ENCODE measurements around the gene GPR176. TPM values are rescaled to one million over a fixed set of nuclear protein-coding genes. Genes with fewer than 3 reads are reported as not detected.

The GPR176 gene
- total and polyA plus RNA-seq, 4 donors, result 13.7 to 29.7 (median 28.2) TPM

DNA sequence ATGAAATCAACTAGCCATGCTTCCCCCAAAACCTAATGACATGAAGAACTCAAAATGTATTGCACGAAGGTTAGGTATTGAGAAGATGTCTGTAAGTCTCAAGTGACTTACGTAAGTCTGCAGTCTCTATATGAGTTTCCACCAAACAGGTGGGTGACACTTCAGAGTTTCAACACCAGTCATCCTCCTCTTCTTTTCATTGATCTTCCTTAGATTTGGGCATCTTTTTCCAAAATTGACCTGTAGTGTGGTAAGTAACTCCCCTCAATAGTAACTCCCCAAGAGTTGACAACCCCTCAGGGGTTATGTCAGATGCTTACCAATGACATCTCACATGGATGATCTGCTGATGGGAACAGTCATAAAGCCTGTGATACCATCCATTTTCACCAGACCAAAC lies 46.1 kb downstream of the GPR176 start:
- WGBS (ENCODE audit: insufficient coverage), result no CpG with 5 or more reads among the region's 2 CpGs
- Histone ChIP-seq H3K9me3 (ENCODE audit: control insufficient read depth, insufficient read depth, low read length) (no peaks in the 10 kb centered on the region), H3K27ac (ENCODE audit: low read depth, low read length) (no peak overlapping the region), H3K27me3 (ENCODE audit: control insufficient read depth, insufficient read depth, low read length) (no peaks in the 10 kb centered on the region), H3K36me3 (ENCODE audit: control insufficient read depth, insufficient read depth, low read length) (no peaks in the 10 kb centered on the region), H3K4me1 (ENCODE audit: control insufficient read depth, insufficient read depth, low read length) (peaks cover 3% of the 10 kb centered on the region), H3K4me3 (ENCODE audit: low read depth, low read length) (no peak overlapping the region)
- no peak for DNase-seq (ENCODE audit: low read depth in 4 of 6, low spot score in 6 of 6)

DNA sequence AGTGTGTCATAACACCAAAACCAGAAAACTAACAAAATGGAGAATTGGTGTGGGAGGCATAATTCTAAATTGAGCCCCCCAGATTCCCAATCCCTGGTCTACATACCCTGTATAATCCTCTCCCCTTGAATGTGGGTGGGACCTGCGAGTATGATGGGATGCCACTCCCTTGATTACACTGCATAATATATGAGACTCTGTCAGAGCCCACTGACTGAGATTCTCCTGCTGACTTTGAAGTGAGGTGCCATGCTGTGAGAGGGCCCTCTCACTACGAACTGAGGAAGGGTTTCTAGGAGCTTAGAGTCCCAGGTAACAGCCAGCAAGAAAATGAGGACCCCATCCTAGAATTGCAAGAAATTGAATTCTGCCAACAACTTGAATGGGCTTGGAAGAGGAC lies 49.5 kb downstream of the GPR176 start:
- H3K4me3 ChIP-seq (ENCODE audit: low read depth, low read length), result no peak overlapping the region
- H3K4me1 ChIP-seq (ENCODE audit: control insufficient read depth, insufficient read depth, low read length), result peaks cover 3% of the 10 kb centered on the region
- no peak overlapping the region for H3K27ac ChIP-seq (ENCODE audit: low read depth, low read length)
- no peaks in the 10 kb centered on the region for H3K36me3 ChIP-seq (ENCODE audit: control insufficient read depth, insufficient read depth, low read length)
- DNase-seq (ENCODE audit: low read depth in 4 of 6, low spot score in 6 of 6), result no peak
- no peaks in the 10 kb centered on the region for H3K9me3 ChIP-seq (ENCODE audit: control insufficient read depth, insufficient read depth, low read length)
- WGBS (ENCODE audit: insufficient coverage), result 75% methylated on average over 1 of the region's 2 CpGs
- no peaks in the 10 kb centered on the region for H3K27me3 ChIP-seq (ENCODE audit: control insufficient read depth, insufficient read depth, low read length)

DNA sequence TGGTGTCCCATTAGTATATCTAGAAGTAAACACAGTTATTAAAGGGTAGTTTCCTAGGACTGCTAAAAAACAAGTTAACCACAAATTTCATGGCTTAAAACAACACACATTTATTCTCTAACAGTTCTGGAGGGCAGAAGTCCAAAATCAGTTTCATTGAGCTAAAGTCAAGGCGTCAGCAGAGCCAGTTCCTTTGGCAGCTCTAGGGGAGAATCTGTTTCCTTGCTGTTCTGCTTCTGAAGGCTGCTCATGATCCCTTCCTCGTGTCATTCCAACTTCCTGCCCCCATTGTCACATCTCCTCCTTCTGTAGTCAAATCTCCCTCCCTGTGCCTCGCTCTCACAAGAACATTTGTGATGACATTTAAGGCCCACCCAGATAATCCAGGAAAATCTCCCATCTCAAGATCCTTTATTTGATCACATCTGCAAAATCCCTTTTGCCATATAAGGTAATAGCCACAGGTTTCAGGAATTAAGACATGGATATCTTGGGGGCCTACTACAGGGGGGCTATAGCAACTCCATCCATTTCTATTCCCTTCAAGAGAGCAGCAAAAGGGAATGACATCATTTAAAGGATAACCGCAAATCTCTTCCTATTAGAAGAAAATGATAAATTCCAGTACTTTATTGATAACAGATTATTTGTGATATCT lies 50.1 kb downstream of the GPR176 start:
- peak in 1 of 6 donors; percentile 78 for DNase-seq (ENCODE audit: low read depth in 4 of 6, low spot score in 6 of 6)
- 19% methylated on average over 3 of the region's 4 CpGs for WGBS (ENCODE audit: insufficient coverage)
- H3K4me3 ChIP-seq (ENCODE audit: low read depth, low read length), result no peak overlapping the region
- peaks cover 3% of the 10 kb centered on the region for H3K4me1 ChIP-seq (ENCODE audit: control insufficient read depth, insufficient read depth, low read length)
- H3K27me3 ChIP-seq (ENCODE audit: control insufficient read depth, insufficient read depth, low read length), result no peaks in the 10 kb centered on the region
- H3K36me3 ChIP-seq (ENCODE audit: control insufficient read depth, insufficient read depth, low read length), result no peaks in the 10 kb centered on the region
- H3K27ac ChIP-seq (ENCODE audit: low read depth, low read length), result no peak overlapping the region
- H3K9me3 ChIP-seq (ENCODE audit: control insufficient read depth, insufficient read depth, low read length), result no peaks in the 10 kb centered on the region

DNA sequence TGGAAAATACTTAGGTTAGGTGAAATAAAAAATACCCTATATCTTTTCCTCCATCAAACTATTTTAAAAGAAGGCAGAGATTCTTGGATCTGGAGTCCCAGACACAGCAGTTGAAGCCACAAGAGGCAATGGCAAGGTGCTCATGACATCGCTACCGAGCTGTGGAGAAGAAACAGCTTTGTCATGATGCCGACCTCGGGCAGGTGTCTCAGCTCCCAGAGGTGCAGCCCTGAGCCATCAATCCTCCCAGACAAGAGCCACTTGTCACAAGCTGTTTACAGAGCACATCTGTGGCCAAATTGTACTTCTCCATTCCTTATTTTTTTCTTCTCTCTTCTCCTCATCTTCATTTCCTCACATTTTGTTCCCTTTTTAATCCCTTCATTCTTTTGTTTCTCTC lies 50.8 kb downstream of the GPR176 start:
- peaks cover 3% of the 10 kb centered on the region for H3K4me1 ChIP-seq (ENCODE audit: control insufficient read depth, insufficient read depth, low read length)
- H3K9me3 ChIP-seq (ENCODE audit: control insufficient read depth, insufficient read depth, low read length), result peaks cover 2% of the 10 kb centered on the region
- no peaks in the 10 kb centered on the region for H3K27me3 ChIP-seq (ENCODE audit: control insufficient read depth, insufficient read depth, low read length)
- WGBS (ENCODE audit: insufficient coverage), result 53% methylated on average over 4 of the region's 4 CpGs
- H3K4me3 ChIP-seq (ENCODE audit: low read depth, low read length), result no peak overlapping the region
- no peaks in the 10 kb centered on the region for H3K36me3 ChIP-seq (ENCODE audit: control insufficient read depth, insufficient read depth, low read length)
- DNase-seq (ENCODE audit: low read depth in 4 of 6, low spot score in 6 of 6), result no peak
- H3K27ac ChIP-seq (ENCODE audit: low read depth, low read length), result no peak overlapping the region

DNA sequence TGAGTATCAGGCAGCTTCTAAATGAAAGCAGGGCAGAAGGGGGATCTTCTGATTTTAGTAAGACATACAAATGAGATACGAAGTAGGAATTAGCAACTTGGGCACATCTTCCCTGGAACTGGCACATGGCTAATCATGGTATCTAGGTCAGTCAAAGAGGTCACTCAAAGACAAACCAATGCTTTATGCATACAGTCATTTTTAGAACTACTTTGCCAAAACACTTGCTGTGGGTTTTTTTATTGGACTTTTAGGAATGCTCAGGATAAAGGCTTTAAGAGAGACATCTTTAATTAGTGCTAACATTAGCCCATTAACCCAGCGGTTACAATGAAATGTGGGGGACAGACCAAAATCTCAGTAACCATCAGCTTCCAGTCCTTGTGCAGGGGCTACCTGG lies 51.7 kb downstream of the GPR176 start:
- WGBS (ENCODE audit: insufficient coverage), result 93% methylated on average over 2 of the region's 2 CpGs
- no peak overlapping the region for H3K27ac ChIP-seq (ENCODE audit: low read depth, low read length)
- DNase-seq (ENCODE audit: low read depth in 4 of 6, low spot score in 6 of 6), result no peak

DNA sequence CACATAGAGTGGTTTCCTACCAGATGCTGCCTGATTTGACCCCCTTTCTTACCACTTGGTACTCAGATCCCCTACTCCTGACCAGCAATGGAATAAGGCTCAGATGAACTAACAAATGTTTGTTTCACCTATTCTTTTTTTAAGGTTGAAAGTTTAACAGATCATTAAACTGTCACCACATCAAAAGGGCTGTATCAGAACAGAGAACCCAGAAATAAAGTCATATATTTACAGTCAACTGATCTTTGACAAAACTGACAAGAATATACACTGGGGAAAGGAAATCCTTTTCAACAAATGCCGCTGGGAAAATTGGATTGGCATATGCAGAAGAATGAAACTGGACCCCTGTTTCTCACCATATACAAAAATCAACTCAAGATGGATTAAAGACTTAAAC lies 56.0 kb downstream of the GPR176 start:
- Histone ChIP-seq H3K27me3 (ENCODE audit: control insufficient read depth, insufficient read depth, low read length) (no peaks in the 10 kb centered on the region), H3K4me1 (ENCODE audit: control insufficient read depth, insufficient read depth, low read length) (no peaks in the 10 kb centered on the region), H3K27ac (ENCODE audit: low read depth, low read length) (no peak overlapping the region), H3K36me3 (ENCODE audit: control insufficient read depth, insufficient read depth, low read length) (no peaks in the 10 kb centered on the region), H3K4me3 (ENCODE audit: low read depth, low read length) (no peak overlapping the region), H3K9me3 (ENCODE audit: control insufficient read depth, insufficient read depth, low read length) (peaks cover 2% of the 10 kb centered on the region)
- WGBS (ENCODE audit: insufficient coverage), result no CpG with 5 or more reads among the region's 1 CpG
- DNase-seq (ENCODE audit: low read depth in 4 of 6, low spot score in 6 of 6), result no peak

More for the DNA sequence above, 51.7 kb downstream of the GPR176 start:
- H3K36me3 ChIP-seq (ENCODE audit: control insufficient read depth, insufficient read depth, low read length), result no peaks in the 10 kb centered on the region
- H3K9me3 ChIP-seq (ENCODE audit: control insufficient read depth, insufficient read depth, low read length), result peaks cover 2% of the 10 kb centered on the region
- H3K27me3 ChIP-seq (ENCODE audit: control insufficient read depth, insufficient read depth, low read length), result no peaks in the 10 kb centered on the region
- H3K4me1 ChIP-seq (ENCODE audit: control insufficient read depth, insufficient read depth, low read length), result peaks cover 3% of the 10 kb centered on the region
- H3K4me3 ChIP-seq (ENCODE audit: low read depth, low read length), result no peak overlapping the region

DNA sequence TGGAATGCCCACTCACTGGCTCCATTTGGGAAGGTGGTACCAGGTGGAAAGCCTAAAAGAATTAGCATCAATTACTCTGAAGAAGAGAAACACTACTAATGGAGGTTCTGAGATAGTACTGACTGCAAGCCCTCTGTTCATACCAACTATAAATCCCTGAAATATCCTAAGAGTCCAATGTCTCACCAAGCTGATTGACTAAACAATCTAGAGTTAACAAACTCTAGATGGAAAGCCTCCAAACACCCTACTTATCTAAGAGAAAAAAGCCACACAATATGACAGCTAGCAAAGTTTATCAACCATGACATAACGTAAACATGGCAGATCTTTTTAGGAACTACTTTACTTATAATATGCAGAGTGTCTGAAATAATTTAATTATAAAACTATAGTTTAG lies 59.2 kb downstream of the GPR176 start:
- H3K4me3 ChIP-seq (ENCODE audit: low read depth, low read length), result no peak overlapping the region
- H3K9me3 ChIP-seq (ENCODE audit: control insufficient read depth, insufficient read depth, low read length), result peaks cover 2% of the 10 kb centered on the region
- H3K27ac ChIP-seq (ENCODE audit: low read depth, low read length), result no peak overlapping the region
- no peaks in the 10 kb centered on the region for H3K4me1 ChIP-seq (ENCODE audit: control insufficient read depth, insufficient read depth, low read length)
- H3K36me3 ChIP-seq (ENCODE audit: control insufficient read depth, insufficient read depth, low read length), result no peaks in the 10 kb centered on the region
- DNase-seq (ENCODE audit: low read depth in 4 of 6, low spot score in 6 of 6), result no peak
- WGBS (ENCODE audit: insufficient coverage), result no CpG with 5 or more reads among the region's 1 CpG
- H3K27me3 ChIP-seq (ENCODE audit: control insufficient read depth, insufficient read depth, low read length), result no peaks in the 10 kb centered on the region

DNA sequence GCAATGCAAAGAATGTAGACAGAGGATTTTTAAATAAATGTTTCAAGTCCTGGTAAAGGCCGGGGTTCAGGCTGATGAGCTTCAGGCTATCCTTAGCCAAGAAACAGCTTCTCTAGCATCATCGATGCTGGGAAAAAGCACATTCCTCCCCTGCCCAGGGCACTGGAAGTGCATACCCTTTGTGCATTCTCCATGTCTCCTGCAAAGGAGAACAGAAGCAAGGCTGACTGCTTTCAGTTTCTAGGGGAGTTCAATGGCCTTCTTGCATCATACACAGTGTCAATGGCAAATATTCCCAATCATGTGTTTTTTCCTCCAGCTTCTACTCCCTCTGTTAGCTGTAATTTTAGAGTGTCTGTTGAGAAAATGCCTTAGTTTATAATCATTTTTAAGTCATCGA lies 59.9 kb downstream of the GPR176 start:
- Histone ChIP-seq H3K9me3 (ENCODE audit: control insufficient read depth, insufficient read depth, low read length) (peaks cover 2% of the 10 kb centered on the region), H3K27ac (ENCODE audit: low read depth, low read length) (no peak overlapping the region), H3K4me3 (ENCODE audit: low read depth, low read length) (no peak overlapping the region), H3K36me3 (ENCODE audit: control insufficient read depth, insufficient read depth, low read length) (no peaks in the 10 kb centered on the region), H3K4me1 (ENCODE audit: control insufficient read depth, insufficient read depth, low read length) (no peaks in the 10 kb centered on the region), H3K27me3 (ENCODE audit: control insufficient read depth, insufficient read depth, low read length) (no peaks in the 10 kb centered on the region)
- 83% methylated on average over 2 of the region's 3 CpGs for WGBS (ENCODE audit: insufficient coverage)
- no peak for DNase-seq (ENCODE audit: low read depth in 4 of 6, low spot score in 6 of 6)

DNA sequence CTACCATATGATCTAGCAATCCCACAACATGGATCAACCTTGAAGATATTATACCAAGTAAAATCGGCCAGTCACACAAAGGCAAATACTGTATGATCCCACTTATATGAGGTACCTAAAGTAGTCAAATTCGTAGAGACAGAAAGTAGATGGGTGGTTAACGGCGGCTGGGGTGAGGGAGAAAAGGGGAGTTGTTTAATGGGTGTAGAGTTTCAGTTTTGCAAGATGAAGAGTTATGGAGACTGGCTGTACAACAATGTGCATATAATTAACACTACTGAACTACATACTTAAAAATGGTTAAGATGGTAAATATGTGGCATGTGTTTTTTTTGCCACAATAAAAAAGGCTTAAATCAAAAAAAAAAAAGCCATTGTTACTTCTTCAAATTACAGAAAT lies 60.4 kb downstream of the GPR176 start:
- Histone ChIP-seq H3K27ac (ENCODE audit: low read depth, low read length) (no peak overlapping the region), H3K9me3 (ENCODE audit: control insufficient read depth, insufficient read depth, low read length) (peaks cover 2% of the 10 kb centered on the region)
- WGBS (ENCODE audit: insufficient coverage), result 83% methylated on average over 1 of the region's 4 CpGs

GRCh38 chr15:39857132-39857531 lies 62.9 kb downstream of the GPR176 start:
- Histone ChIP-seq H3K27ac (ENCODE audit: low read depth, low read length) (no peak overlapping the region), H3K36me3 (ENCODE audit: control insufficient read depth, insufficient read depth, low read length) (no peaks in the 10 kb centered on the region), H3K4me3 (ENCODE audit: low read depth, low read length) (no peak overlapping the region), H3K4me1 (ENCODE audit: control insufficient read depth, insufficient read depth, low read length) (no peaks in the 10 kb centered on the region), H3K27me3 (ENCODE audit: control insufficient read depth, insufficient read depth, low read length) (no peaks in the 10 kb centered on the region), H3K9me3 (ENCODE audit: control insufficient read depth, insufficient read depth, low read length) (no peaks in the 10 kb centered on the region)
- DNase-seq (ENCODE audit: low read depth in 4 of 6, low spot score in 6 of 6), result no peak
- no CpG with 5 or more reads among the region's 1 CpG for WGBS (ENCODE audit: insufficient coverage)

More for the DNA sequence above, 60.4 kb downstream of the GPR176 start:
- Histone ChIP-seq H3K4me1 (ENCODE audit: control insufficient read depth, insufficient read depth, low read length) (no peaks in the 10 kb centered on the region), H3K4me3 (ENCODE audit: low read depth, low read length) (no peak overlapping the region), H3K27me3 (ENCODE audit: control insufficient read depth, insufficient read depth, low read length) (no peaks in the 10 kb centered on the region), H3K36me3 (ENCODE audit: control insufficient read depth, insufficient read depth, low read length) (no peaks in the 10 kb centered on the region)
- no peak for DNase-seq (ENCODE audit: low read depth in 4 of 6, low spot score in 6 of 6)

All from spinal cord (tissue), 10 donors.